Ovary (tissue), 3 donors: ENCODE measurements around the gene F2RL1.

Experiments used
- EP300 ChIP-seq: sonication (generic); formaldehyde crosslinking; IDR thresholded peaks from one replicate; pipeline ENCODE4 v1.6.1; 2017; ENCODE audit warnings: antibody characterized with exemption
- POLR2A ChIP-seq: fragments of 450-650 bp; IDR thresholded peaks from one replicate; pipeline ENCODE4 v1.6.1; 2017; ENCODE audit warnings: antibody characterized with exemption, mild to moderate bottlenecking, moderate library complexity
- TF ChIP-seq, protein P1 (sequence below), 3 donors: fragments of 450-650 bp in 2 of 3; fragments of 200-600 bp in 1 of 3; IDR thresholded peaks; one replicate each; pipeline versions ENCODE4 v1.5.1 to v1.8.0; 2016 to 2022; ENCODE audit warnings: antibody characterized with exemption in 3 of 3, mild to moderate bottlenecking in 1 of 3
- donor health status: DM: no; HTN: no; CAD: no.

- TF ChIP-seq, protein P1, sequence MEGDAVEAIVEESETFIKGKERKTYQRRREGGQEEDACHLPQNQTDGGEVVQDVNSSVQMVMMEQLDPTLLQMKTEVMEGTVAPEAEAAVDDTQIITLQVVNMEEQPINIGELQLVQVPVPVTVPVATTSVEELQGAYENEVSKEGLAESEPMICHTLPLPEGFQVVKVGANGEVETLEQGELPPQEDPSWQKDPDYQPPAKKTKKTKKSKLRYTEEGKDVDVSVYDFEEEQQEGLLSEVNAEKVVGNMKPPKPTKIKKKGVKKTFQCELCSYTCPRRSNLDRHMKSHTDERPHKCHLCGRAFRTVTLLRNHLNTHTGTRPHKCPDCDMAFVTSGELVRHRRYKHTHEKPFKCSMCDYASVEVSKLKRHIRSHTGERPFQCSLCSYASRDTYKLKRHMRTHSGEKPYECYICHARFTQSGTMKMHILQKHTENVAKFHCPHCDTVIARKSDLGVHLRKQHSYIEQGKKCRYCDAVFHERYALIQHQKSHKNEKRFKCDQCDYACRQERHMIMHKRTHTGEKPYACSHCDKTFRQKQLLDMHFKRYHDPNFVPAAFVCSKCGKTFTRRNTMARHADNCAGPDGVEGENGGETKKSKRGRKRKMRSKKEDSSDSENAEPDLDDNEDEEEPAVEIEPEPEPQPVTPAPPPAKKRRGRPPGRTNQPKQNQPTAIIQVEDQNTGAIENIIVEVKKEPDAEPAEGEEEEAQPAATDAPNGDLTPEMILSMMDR (IDR thresholded peaks at IDR 0.05): no peak
- TF ChIP-seq POLR2A (no peak), EP300 (no peak)
Observed at GRCh38 chr5:76818844-76819831, at the start of gene F2RL1.
